ENCODE data around the gene SLC9B1. TPM values are rescaled to one million over a fixed set of nuclear protein-coding genes. Genes with fewer than 3 reads are reported as not detected.

The SLC9B1 gene
- total and polyA plus RNA-seq, 4 donors, result 0.12 to 4.6 (median 0.35) TPM

GRCh38 chr4:103018391-103019307 lies 856 bp downstream of the SLC9B1 start:
- Histone ChIP-seq H3K9me3 (ENCODE audit: control insufficient read depth in 4 of 4, insufficient read depth in 3 of 4, low read length in 3 of 4) (no peaks in the 10 kb centered on the region), H3K9ac (ENCODE audit: insufficient read depth in 1 of 2, low read length in 2 of 2) (peak overlapping the region; percentile 95 to 100), H3K27ac (ENCODE audit: low read depth in 1 of 2, low read length in 1 of 2) (peak overlapping the region; percentile 75 to 80), H3K4me1 (ENCODE audit: control insufficient read depth in 5 of 5, insufficient read depth in 5 of 5, low read length in 5 of 5) (peaks cover 0 to 9% (median 3%) of the 10 kb centered on the region in 5 donors), H3K36me3 (ENCODE audit: control insufficient read depth in 4 of 4, insufficient read depth in 4 of 4, low read length in 4 of 4) (peaks cover 0 to 1% (median 0%) of the 10 kb centered on the region in 4 donors), H3K4me3 (no peak overlapping the region), H3K27me3 (ENCODE audit: control insufficient read depth in 3 of 3, insufficient read depth in 3 of 3, low read length in 2 of 3) (no peaks in the 10 kb centered on the region)
- peak; percentile 1 to 76 (median 62) for DNase-seq
- no peak for ATAC-seq (ENCODE audit: insufficient read depth, low FRiP score)
- TF ChIP-seq CTCF (IDR thresholded peaks at IDR 0.05; ENCODE audit: control extremely low read depth, extremely low read depth), result no peak
- WGBS, 2 donors, result 46 to 50% methylated on average over 8 of the region's 8 CpGs

- Histone ChIP-seq H3K27me3 (ENCODE audit: control insufficient read depth in 3 of 3, insufficient read depth in 3 of 3, low read length in 2 of 3) (no peaks in the 10 kb centered on the region), H3K36me3 (ENCODE audit: control insufficient read depth in 4 of 4, insufficient read depth in 4 of 4, low read length in 4 of 4) (no peaks in the 10 kb centered on the region), H3K9ac (ENCODE audit: insufficient read depth in 1 of 2, low read length in 2 of 2) (no peak overlapping the region), H3K4me1 (ENCODE audit: control insufficient read depth in 5 of 5, insufficient read depth in 5 of 5, low read length in 5 of 5) (peaks cover 0 to 9% (median 6%) of the 10 kb centered on the region in 5 donors), H3K9me3 (ENCODE audit: control insufficient read depth in 4 of 4, insufficient read depth in 3 of 4, low read length in 3 of 4) (no peaks in the 10 kb centered on the region), H3K27ac (ENCODE audit: low read depth in 1 of 2, low read length in 1 of 2) (peak overlapping the region; percentile 6 to 39), H3K4me3 (no peak overlapping the region)
- DNase-seq, result no peak
- no peak for ATAC-seq (ENCODE audit: insufficient read depth, low FRiP score)
- TF ChIP-seq CTCF (IDR thresholded peaks at IDR 0.05; ENCODE audit: control extremely low read depth, extremely low read depth), result no peak
Observed at GRCh38 chr4:103012551-103012950, 7.0 kb downstream of the SLC9B1 start.

GRCh38 chr4:103012060-103012459 lies 7.4 kb downstream of the SLC9B1 start:
- DNase-seq, result peak in 2 of 3 donors; percentile 45 to 64
- no peaks in the 10 kb centered on the region for H3K9me3 ChIP-seq (ENCODE audit: control insufficient read depth in 4 of 4, insufficient read depth in 3 of 4, low read length in 3 of 4)
- no peak for TF ChIP-seq CTCF (IDR thresholded peaks at IDR 0.05; ENCODE audit: control extremely low read depth, extremely low read depth)
- no peak overlapping the region for H3K9ac ChIP-seq (ENCODE audit: insufficient read depth in 1 of 2, low read length in 2 of 2)
- WGBS, 2 donors, result 60 to 82% methylated on average over 1 of the region's 1 CpG
- H3K4me3 ChIP-seq, result no peak overlapping the region
- H3K36me3 ChIP-seq (ENCODE audit: control insufficient read depth in 4 of 4, insufficient read depth in 4 of 4, low read length in 4 of 4), result no peaks in the 10 kb centered on the region
- H3K4me1 ChIP-seq (ENCODE audit: control insufficient read depth in 5 of 5, insufficient read depth in 5 of 5, low read length in 5 of 5), result peaks cover 0 to 9% (median 6%) of the 10 kb centered on the region in 5 donors
- peak overlapping the region in 1 of 2 donors; percentile 6 for H3K27ac ChIP-seq (ENCODE audit: low read depth in 1 of 2, low read length in 1 of 2)
- no peak for ATAC-seq (ENCODE audit: insufficient read depth, low FRiP score)
- H3K27me3 ChIP-seq (ENCODE audit: control insufficient read depth in 3 of 3, insufficient read depth in 3 of 3, low read length in 2 of 3), result no peaks in the 10 kb centered on the region

Measured in lung (tissue), 12 donors.